HG03442 (cell line): ENCODE results near the gene TOB2.
"Not testable (repeated sequence)": the region's sequence is repeated elsewhere in the genome, so short reads cannot be mapped to it uniquely, and the experiment has no call there.

Source experiments
- ATAC-seq: cut with Tn5 transposase; IDR thresholded peaks from one replicate; pipeline ENCODE4 v1.9.1; 2021; ENCODE audit warnings: mild to moderate bottlenecking, moderate library complexity; ENCODE audit not compliant: unreplicated experiment

The TOB2 gene

GRCh38 chr22:41429951-41430332 is 16.7 kb downstream of the TOB2 start:
- no peak for ATAC-seq

- ATAC-seq = no peak
Measured at GRCh38 chr22:41429232-41429950, 17.2 kb downstream of the TOB2 start.

GRCh38 chr22:41425660-41426365 is 20.8 kb downstream of the TOB2 start:
- ATAC-seq = no peak

GRCh38 chr22:41418717-41419116 is 27.9 kb downstream of the TOB2 start:
- ATAC-seq = no peak

- ATAC-seq = no peak
Measured at GRCh38 chr22:41417622-41418390, 28.8 kb downstream of the TOB2 start.

- ATAC-seq = no peak
Measured at GRCh38 chr22:41415554-41415953, 31.0 kb downstream of the TOB2 start.

GRCh38 chr22:41411021-41411851 is 35.4 kb downstream of the TOB2 start:
- ATAC-seq = no peak

GRCh38 chr22:41410311-41410751 is 36.3 kb downstream of the TOB2 start:
- no peak for ATAC-seq

- ATAC-seq = no peak
Measured at GRCh38 chr22:41408665-41409064, 37.9 kb downstream of the TOB2 start.

GRCh38 chr22:41407433-41407832 is 39.2 kb downstream of the TOB2 start:
- no peak for ATAC-seq

GRCh38 chr22:41406410-41406809 is 40.2 kb downstream of the TOB2 start:
- no peak for ATAC-seq

- ATAC-seq = no peak
Measured at GRCh38 chr22:41405588-41405987, 41.0 kb downstream of the TOB2 start.

- peak; percentile 67 for ATAC-seq
Measured at GRCh38 chr22:41403532-41404318, 42.9 kb downstream of the TOB2 start.

GRCh38 chr22:41402851-41403250 is 43.8 kb downstream of the TOB2 start:
- ATAC-seq = not testable (repeated sequence)

GRCh38 chr22:41401781-41402648 is 44.6 kb downstream of the TOB2 start:
- no peak for ATAC-seq

- no peak for ATAC-seq
Measured at GRCh38 chr22:41398921-41399320, 47.7 kb downstream of the TOB2 start.

GRCh38 chr22:41397143-41397811 is 49.3 kb downstream of the TOB2 start:
- no peak for ATAC-seq

GRCh38 chr22:41395531-41396240 is 50.9 kb downstream of the TOB2 start:
- no peak for ATAC-seq
